Esophagus squamous epithelium (tissue), 4 donors: ENCODE measurements around the gene FCRL1.

Experiments used
- CTCF ChIP-seq, 6 experiments: fragments of 450-650 bp in 4 of 6; fragments of 200-600 bp in 2 of 6; sonication (generic) in 2 of 6; IDR thresholded peaks; one replicate each; pipeline ENCODE4 v1.5.1; 2016 to 2019; ENCODE audit warnings: antibody characterized with exemption in 6 of 6, mild to moderate bottlenecking in 4 of 6, moderate library complexity in 4 of 6
- POLR2A ChIP-seq, 4 donors: fragments of 450-650 bp; IDR thresholded peaks; one replicate each; pipeline ENCODE4 v1.6.1; 2017; ENCODE audit warnings: antibody characterized with exemption in 4 of 4, mild to moderate bottlenecking in 4 of 4, moderate library complexity in 3 of 4

GRCh38 chr1:157819896-157820295 lies at the start of gene FCRL1:
- TF ChIP-seq CTCF (IDR thresholded peaks at IDR 0.05): no peak
- no peak for TF ChIP-seq POLR2A (IDR thresholded peaks at IDR 0.05)
